WI38 (cell line): ENCODE data around the gene PANX2.

Experiments
- H3K4me3 ChIP-seq: 2 replicates; pipeline ENCODE4 v1.5.1; 2011; ENCODE audit warnings: low read depth, mild to moderate bottlenecking, control low read depth, low read length
- CTCF ChIP-seq: IDR thresholded peaks from 2 replicates; pipeline ENCODE4 v1.5.1; 2012; ENCODE audit warnings: low read depth, mild to moderate bottlenecking, control low read depth, low read length

The PANX2 gene

GRCh38 chr22:50222508-50222907 lies 52.0 kb downstream of the PANX2 start:
- H3K4me3 ChIP-seq = no peak overlapping the region
- TF ChIP-seq CTCF = no peak

DNA sequence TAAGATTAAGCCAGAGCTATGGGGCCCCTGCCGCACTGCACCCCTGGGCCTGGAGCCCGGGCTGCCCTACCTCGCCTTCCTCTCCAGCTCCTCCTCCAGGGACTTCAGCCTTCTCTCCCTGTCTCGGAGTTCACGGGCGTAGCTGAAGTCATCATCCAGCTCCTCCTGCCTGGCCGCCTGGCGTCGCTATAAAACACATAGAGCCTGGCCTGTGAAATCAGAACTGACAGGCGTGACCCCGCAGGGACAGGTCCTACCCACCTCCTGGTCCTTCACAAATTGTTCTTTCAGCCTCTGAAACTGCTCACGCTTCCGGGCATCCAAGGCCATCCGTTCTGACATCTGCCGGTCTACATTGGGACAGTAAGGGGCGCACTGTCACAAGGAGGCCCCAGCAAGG lies 53.5 kb downstream of the PANX2 start:
- no peak for TF ChIP-seq CTCF

GRCh38 chr22:50225200-50225969 lies 54.9 kb downstream of the PANX2 start:
- no peak overlapping the region for H3K4me3 ChIP-seq
- no peak for TF ChIP-seq CTCF

More for the DNA sequence above, 53.5 kb downstream of the PANX2 start:
- H3K4me3 ChIP-seq = no peak overlapping the region

- no peak for TF ChIP-seq CTCF
- no peak overlapping the region for H3K4me3 ChIP-seq
These were observed 55.7 kb downstream of the PANX2 start for GRCh38 chr22:50226063-50226874.

DNA sequence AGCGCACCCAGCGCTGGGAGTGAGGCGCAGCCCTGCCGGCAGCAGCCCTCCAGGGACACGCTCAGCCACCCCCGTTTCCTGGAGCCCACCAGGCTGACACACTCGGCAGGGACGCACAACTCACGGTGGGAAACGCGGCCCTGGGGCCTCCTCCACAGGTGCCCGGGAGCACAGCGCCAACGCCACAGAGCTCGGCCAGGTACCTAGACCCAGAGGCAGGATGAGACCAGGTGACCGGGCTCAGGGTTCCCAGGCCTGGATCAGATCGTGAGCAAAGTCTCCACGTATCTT lies 56.3 kb downstream of the PANX2 start:
- no peak for TF ChIP-seq CTCF
- no peak overlapping the region for H3K4me3 ChIP-seq

DNA sequence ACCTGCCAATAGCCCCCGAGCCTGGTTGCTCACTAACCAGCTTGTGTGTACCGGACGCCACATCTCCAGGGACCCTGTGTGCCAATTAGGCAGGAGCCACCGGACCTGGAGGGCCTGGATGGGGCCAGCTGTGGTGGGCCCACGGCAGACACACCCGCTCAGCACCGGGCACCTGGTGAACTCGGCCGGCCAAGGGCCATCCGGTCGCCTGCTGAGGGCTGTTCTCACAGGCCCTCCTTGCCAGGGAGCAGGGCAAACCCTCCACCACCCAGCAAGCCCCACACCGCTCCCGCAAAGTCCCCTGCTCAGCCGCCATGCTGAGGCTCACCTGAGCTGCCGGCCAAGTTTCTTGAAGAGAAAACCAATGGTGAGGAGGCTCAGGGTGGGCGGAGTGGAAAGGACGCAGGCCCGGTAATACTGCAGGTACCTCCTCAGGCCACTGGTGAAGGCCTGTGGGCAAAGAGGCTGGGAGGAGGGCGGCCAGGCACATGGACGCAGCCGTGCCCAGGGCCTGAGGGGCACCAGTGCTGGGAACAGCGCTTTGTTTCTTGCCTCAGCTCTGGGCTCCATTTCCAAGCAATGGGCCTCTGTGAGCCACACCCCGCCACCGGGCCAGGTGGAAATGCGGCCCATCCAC lies 57.2 kb downstream of the PANX2 start:
- TF ChIP-seq CTCF = no peak
- H3K4me3 ChIP-seq = no peak overlapping the region

DNA sequence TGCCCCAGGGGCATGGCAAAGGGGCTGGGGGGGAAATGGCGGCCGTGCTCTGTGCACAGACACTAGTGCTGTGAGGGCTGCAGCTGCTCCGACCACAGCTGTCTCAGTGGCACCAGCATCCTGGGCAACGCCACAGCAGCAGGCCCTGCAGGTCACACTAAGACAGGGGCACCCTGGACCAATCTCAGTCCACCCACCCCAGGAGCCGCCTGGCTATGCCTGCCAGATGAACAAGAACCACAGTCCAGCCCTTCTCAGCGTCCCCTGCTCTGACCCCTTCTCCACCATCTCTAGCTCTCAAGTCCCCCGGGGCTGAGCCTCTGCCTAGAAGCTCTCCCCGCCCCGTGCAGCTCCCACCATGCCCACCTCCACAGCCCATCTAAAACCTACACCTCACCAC lies 57.8 kb downstream of the PANX2 start:
- H3K4me3 ChIP-seq = no peak overlapping the region
- TF ChIP-seq CTCF = no peak
